Stimulated activated CD4-positive, alpha-beta T cell treated with anti-CD3 and anti-CD28 coated beads, Interleukin-2, amount 100 ng/mL, for 48 hours (primary cell): ENCODE data around the gene DIAPH3.

Experiments
- DNase-seq, 2 donors: peaks; one replicate each; pipeline ENCODE4 v3.0.0-alpha.2; 2020

The DIAPH3 gene

GRCh38 chr13:60012488-60012887 lies 151.2 kb downstream of the DIAPH3 start:
- no peak for DNase-seq

- DNase-seq: no peak
Measured at GRCh38 chr13:60009300-60010253, 154.2 kb downstream of the DIAPH3 start.

- DNase-seq: no peak
Measured at GRCh38 chr13:60001889-60002288, 161.8 kb downstream of the DIAPH3 start.

- DNase-seq: no peak
Measured at GRCh38 chr13:60000976-60001375, 162.8 kb downstream of the DIAPH3 start.

GRCh38 chr13:60000081-60000480 lies 163.6 kb downstream of the DIAPH3 start:
- DNase-seq: no peak

- no peak for DNase-seq
Measured at GRCh38 chr13:59997976-59998375, 165.8 kb downstream of the DIAPH3 start.

- no peak for DNase-seq
Measured at GRCh38 chr13:59996461-59996980, 167.2 kb downstream of the DIAPH3 start.

- DNase-seq: no peak
Measured at GRCh38 chr13:59991395-59991794, 172.3 kb downstream of the DIAPH3 start.

- no peak for DNase-seq
Measured at GRCh38 chr13:59982631-59983382, 180.9 kb downstream of the DIAPH3 start.

- no peak for DNase-seq
Measured at GRCh38 chr13:59979589-59979988, 184.1 kb downstream of the DIAPH3 start.

- no peak for DNase-seq
Measured at GRCh38 chr13:59978862-59979261, 184.9 kb downstream of the DIAPH3 start.

- no peak for DNase-seq
Measured at GRCh38 chr13:59976856-59977255, 186.9 kb downstream of the DIAPH3 start.

- DNase-seq: no peak
Measured at GRCh38 chr13:59975807-59976435, 187.8 kb downstream of the DIAPH3 start.

- DNase-seq: no peak
Measured at GRCh38 chr13:59970847-59971246, 192.9 kb downstream of the DIAPH3 start.

- DNase-seq: no peak
Measured at GRCh38 chr13:59963827-59964226, 199.9 kb downstream of the DIAPH3 start.

- DNase-seq: no peak
Measured at GRCh38 chr13:59963383-59963782, 200.3 kb downstream of the DIAPH3 start.

- DNase-seq: no peak
Measured at GRCh38 chr13:59962343-59962742, 201.4 kb downstream of the DIAPH3 start.

- DNase-seq: no peak
Measured at GRCh38 chr13:59960683-59961082, 203.0 kb downstream of the DIAPH3 start.

- DNase-seq: no peak
Measured at GRCh38 chr13:59957438-59957837, 206.3 kb downstream of the DIAPH3 start.

- DNase-seq: no peak
Measured at GRCh38 chr13:59954601-59955000, 209.1 kb downstream of the DIAPH3 start.

- no peak for DNase-seq
Measured at GRCh38 chr13:59951011-59951410, 212.7 kb downstream of the DIAPH3 start.

- no peak for DNase-seq
Measured at GRCh38 chr13:59950266-59950665, 213.5 kb downstream of the DIAPH3 start.

GRCh38 chr13:59948686-59949085 lies 215.0 kb downstream of the DIAPH3 start:
- no peak for DNase-seq
